ELR (cell line): ENCODE measurements around the gene TJAP1.
"Not testable (repeated sequence)": the region's sequence is repeated elsewhere in the genome, so short reads cannot be mapped to it uniquely, and the experiment has no call there.

Source experiments
- DNase-seq: peaks from one replicate; pipeline ENCODE4 v3.0.0-alpha.2; 2015; ENCODE audit warnings: low read depth

TJAP1 gene

GRCh38 chr6:43454290-43454695 is 23.1 kb upstream of the TJAP1 start:
- no peak for DNase-seq

- DNase-seq, result peak; percentile 90
Observed at GRCh38 chr6:43454696-43455530, 22.5 kb upstream of the TJAP1 start.

- peak; percentile 48 for DNase-seq
Observed at GRCh38 chr6:43455531-43456428, 21.6 kb upstream of the TJAP1 start, which contains the start of gene DLK2. TSS of gene DLK2 (minus strand) at chr6:43455548. CDS start at chr6:43454825, 723 bp downstream.

GRCh38 chr6:43457643-43458042 is 19.7 kb upstream of the TJAP1 start:
- DNase-seq, result no peak

GRCh38 chr6:43458154-43458553 is 19.2 kb upstream of the TJAP1 start:
- not testable (repeated sequence) for DNase-seq

- no peak for DNase-seq
Observed at GRCh38 chr6:43459535-43459934, 17.8 kb upstream of the TJAP1 start.

- no peak for DNase-seq
Observed at GRCh38 chr6:43460032-43460431, 17.3 kb upstream of the TJAP1 start.

- no peak for DNase-seq
Observed at GRCh38 chr6:43461936-43462335, 15.4 kb upstream of the TJAP1 start.

GRCh38 chr6:43464337-43464736 is 13.0 kb upstream of the TJAP1 start:
- no peak for DNase-seq

- peak; percentile 25 for DNase-seq
Observed at GRCh38 chr6:43465948-43466347, 11.4 kb upstream of the TJAP1 start.

GRCh38 chr6:43467265-43467664 is 10.1 kb upstream of the TJAP1 start:
- not testable (repeated sequence) for DNase-seq

GRCh38 chr6:43467752-43468151 is 9.6 kb upstream of the TJAP1 start:
- no peak for DNase-seq

GRCh38 chr6:43468240-43468639 is 9.1 kb upstream of the TJAP1 start:
- no peak for DNase-seq

GRCh38 chr6:43468748-43469681 is 8.4 kb upstream of the TJAP1 start:
- no peak for DNase-seq

GRCh38 chr6:43469947-43470346 is 7.4 kb upstream of the TJAP1 start:
- no peak for DNase-seq

- DNase-seq, result no peak
Observed at GRCh38 chr6:43471399-43471798, 6.0 kb upstream of the TJAP1 start.

GRCh38 chr6:43472515-43472914 is 4.9 kb upstream of the TJAP1 start:
- no peak for DNase-seq

GRCh38 chr6:43475516-43475915 is 1.9 kb upstream of the TJAP1 start:
- DNase-seq, result no peak

- DNase-seq, result peak; percentile 32
Observed at GRCh38 chr6:43476746-43477145, 624 bp upstream of the TJAP1 start.

GRCh38 chr6:43478008-43478372 is 620 bp downstream of the TJAP1 start:
- no peak for DNase-seq

GRCh38 chr6:43481075-43481474 is 3.7 kb downstream of the TJAP1 start:
- DNase-seq, result no peak
